IMR-90 (cell line): ENCODE measurements around the gene HIRA.

ENCODE experiments used
- MAZ ChIP-seq: IDR thresholded peaks from 2 replicates; pipeline ENCODE4 v1.6.1; 2012; ENCODE audit warnings: low read depth, mild to moderate bottlenecking, low read length, improper control_type of control experiment, moderate library complexity, borderline replicate concordance
- MXI1 ChIP-seq: IDR thresholded peaks from 2 replicates; pipeline ENCODE4 v1.6.1; 2012; ENCODE audit warnings: low read depth, mild to moderate bottlenecking, low read length, moderate library complexity, borderline replicate concordance
- NFE2L2 ChIP-seq: fragments of 150-350 bp; IDR thresholded peaks from 2 replicates; pipeline ENCODE4 v1.6.1; 2016; ENCODE audit warnings: low read depth, mild to moderate bottlenecking, low read length
- POLR2A ChIP-seq: IDR thresholded peaks from 2 replicates; pipeline ENCODE4 v1.6.1; 2012; ENCODE audit warnings: mild to moderate bottlenecking, low read depth, low read length
- RCOR1 ChIP-seq: IDR thresholded peaks from 2 replicates; pipeline ENCODE4 v1.6.1; 2012; ENCODE audit warnings: mild to moderate bottlenecking, low read length, improper control_type of control experiment; ENCODE audit not compliant: insufficient replicate concordance
- SMC3 ChIP-seq: fragments of 150-350 bp; IDR thresholded peaks from 2 replicates; pipeline ENCODE4 v1.6.1; 2016; ENCODE audit warnings: low read depth, mild to moderate bottlenecking, antibody characterized with exemption, low read length, moderate library complexity
- TF ChIP-seq, protein P1 (sequence below): conservative IDR thresholded peaks from 2 replicates; pipeline ENCODE4 v1.5.1; 2012; ENCODE audit warnings: mild to moderate bottlenecking, low read depth, low read length, improper control_type of control experiment

DNA sequence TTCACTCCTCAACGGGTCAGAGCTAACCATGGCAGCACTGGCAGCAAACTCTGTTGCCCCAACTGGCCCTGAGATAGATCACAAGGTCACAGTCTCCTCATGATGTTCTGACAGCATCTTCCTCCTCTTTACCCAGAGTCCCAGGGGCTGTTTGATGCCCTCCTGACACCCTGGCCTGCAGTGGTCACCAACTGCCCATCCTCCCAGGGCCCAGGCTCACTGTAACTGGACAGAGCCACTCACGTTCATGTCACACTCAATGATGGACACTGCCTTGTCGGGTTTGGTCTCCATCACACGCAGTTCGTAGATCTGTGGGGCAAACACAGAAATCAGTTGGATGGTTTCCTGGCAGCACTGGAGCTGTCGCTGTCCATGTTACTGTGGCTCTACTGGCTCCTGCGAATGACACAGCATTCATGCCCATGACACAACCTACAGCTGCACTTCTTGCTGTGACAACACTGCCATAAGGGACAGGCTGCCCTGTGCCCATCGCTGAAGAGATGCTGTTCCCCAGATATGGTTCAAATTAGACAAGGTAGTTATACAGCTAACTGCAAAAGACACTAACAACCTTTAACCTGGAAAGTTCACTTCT lies 26.4 kb upstream of the HIRA start:
- TF ChIP-seq, protein P1, sequence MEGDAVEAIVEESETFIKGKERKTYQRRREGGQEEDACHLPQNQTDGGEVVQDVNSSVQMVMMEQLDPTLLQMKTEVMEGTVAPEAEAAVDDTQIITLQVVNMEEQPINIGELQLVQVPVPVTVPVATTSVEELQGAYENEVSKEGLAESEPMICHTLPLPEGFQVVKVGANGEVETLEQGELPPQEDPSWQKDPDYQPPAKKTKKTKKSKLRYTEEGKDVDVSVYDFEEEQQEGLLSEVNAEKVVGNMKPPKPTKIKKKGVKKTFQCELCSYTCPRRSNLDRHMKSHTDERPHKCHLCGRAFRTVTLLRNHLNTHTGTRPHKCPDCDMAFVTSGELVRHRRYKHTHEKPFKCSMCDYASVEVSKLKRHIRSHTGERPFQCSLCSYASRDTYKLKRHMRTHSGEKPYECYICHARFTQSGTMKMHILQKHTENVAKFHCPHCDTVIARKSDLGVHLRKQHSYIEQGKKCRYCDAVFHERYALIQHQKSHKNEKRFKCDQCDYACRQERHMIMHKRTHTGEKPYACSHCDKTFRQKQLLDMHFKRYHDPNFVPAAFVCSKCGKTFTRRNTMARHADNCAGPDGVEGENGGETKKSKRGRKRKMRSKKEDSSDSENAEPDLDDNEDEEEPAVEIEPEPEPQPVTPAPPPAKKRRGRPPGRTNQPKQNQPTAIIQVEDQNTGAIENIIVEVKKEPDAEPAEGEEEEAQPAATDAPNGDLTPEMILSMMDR: no peak
- no peak for TF ChIP-seq MAZ
- no peak for TF ChIP-seq SMC3
- no peak for TF ChIP-seq NFE2L2
- no peak for TF ChIP-seq MXI1
- no peak for TF ChIP-seq RCOR1
- no peak for TF ChIP-seq POLR2A
